H1 (cell line): ENCODE measurements around the gene FIZ1. TPM values are rescaled to one million over a fixed set of nuclear protein-coding genes. Genes with fewer than 3 reads are reported as not detected.

Experiments used
- ASH2L ChIP-seq: fragments of 200-600, 300-600 bp; sonication (generic); IDR thresholded peaks from one replicate; pipeline ENCODE4 v1.7.1; 2017; ENCODE audit warnings: low read length
- CBX5 ChIP-seq: fragments of 300-800, 300-1000 bp; sonication (generic); IDR thresholded peaks from 2 replicates; pipeline ENCODE4 v1.7.1; 2016; ENCODE audit warnings: antibody characterized with exemption, low read length, low read depth
- CHD2 ChIP-seq: IDR thresholded peaks from 2 replicates; pipeline ENCODE4 v1.6.1; 2012; ENCODE audit warnings: low read length, improper control_type of control experiment
- CREB1 ChIP-seq: IDR thresholded peaks from 2 replicates; pipeline ENCODE4 v1.6.1; 2012; ENCODE audit warnings: inconsistent platforms
- EP300 ChIP-seq, 2 experiments: IDR thresholded peaks; 1 replicate in 1 of 2; 2 replicates in 1 of 2; pipeline ENCODE4 v1.6.1; 2011 to 2012; ENCODE audit warnings: low read depth in 2 of 2, low read length in 2 of 2, mild to moderate bottlenecking in 2 of 2, borderline replicate concordance in 1 of 2, inconsistent platforms in 1 of 2, moderate library complexity in 1 of 2
- EZH2 ChIP-seq: fragments of 200-600 bp; sonication (generic); IDR thresholded peaks from 2 replicates; pipeline ENCODE4 v1.7.1; 2012; ENCODE audit warnings: low read depth, mild to moderate bottlenecking, moderate library complexity, low read length, inconsistent platforms; ENCODE audit not compliant: severe bottlenecking
- FOSL1 ChIP-seq: IDR thresholded peaks from 2 replicates; pipeline ENCODE4 v1.6.1; 2011; ENCODE audit warnings: mild to moderate bottlenecking, low read depth, low read length, moderate library complexity; ENCODE audit not compliant: insufficient read depth
- GABPA ChIP-seq: IDR thresholded peaks from 2 replicates; pipeline ENCODE4 v1.6.1; 2011; ENCODE audit warnings: mild to moderate bottlenecking, low read length, moderate library complexity, borderline replicate concordance; ENCODE audit not compliant: insufficient read depth
- GTF2F1 ChIP-seq: IDR thresholded peaks from 2 replicates; pipeline ENCODE4 v1.6.1; 2012; ENCODE audit warnings: low read depth, low read length, improper control_type of control experiment, borderline replicate concordance
- HDAC6 ChIP-seq: IDR thresholded peaks from one replicate; pipeline ENCODE4 v1.7.1; 2012; ENCODE audit warnings: low read depth, mild to moderate bottlenecking, inconsistent platforms, low read length, moderate library complexity
- KDM5A ChIP-seq: fragments of 200-600 bp; IDR thresholded peaks from 2 replicates; pipeline ENCODE4 v1.7.1; 2012; ENCODE audit warnings: mild to moderate bottlenecking, low read length, inconsistent platforms, mixed read lengths
- MAFK ChIP-seq: IDR thresholded peaks from 2 replicates; pipeline ENCODE4 v1.6.1; 2012; ENCODE audit warnings: low read depth, mild to moderate bottlenecking, improper control_type of control experiment, low read length
- NANOG ChIP-seq: IDR thresholded peaks from 2 replicates; pipeline ENCODE4 v1.6.1; 2011; ENCODE audit warnings: low read length, low read depth, mild to moderate bottlenecking, inconsistent platforms; ENCODE audit not compliant: insufficient read depth, poor library complexity, severe bottlenecking
- RBBP5 ChIP-seq: IDR thresholded peaks from 2 replicates; pipeline ENCODE4 v1.7.1; 2012; ENCODE audit warnings: low read depth, mild to moderate bottlenecking, inconsistent platforms, low read length, moderate library complexity, borderline replicate concordance
- RNF2 ChIP-seq: fragments of 200-900, 300-1000 bp; sonication (generic); IDR thresholded peaks from 2 replicates; pipeline ENCODE4 v1.7.1; 2016; ENCODE audit warnings: borderline replicate concordance, low read depth, mild to moderate bottlenecking, antibody characterized with exemption, low read length; ENCODE audit not compliant: poor library complexity, severe bottlenecking; ENCODE audit errors: missing control alignments
- SIN3A ChIP-seq, 2 experiments: IDR thresholded peaks in 1 of 2; conservative IDR thresholded peaks in 1 of 2; 2 replicates each; pipeline ENCODE4 v1.6.1; 2011 to 2012; ENCODE audit warnings: low read length in 2 of 2, improper control_type of control experiment in 1 of 2, low read depth in 1 of 2, mild to moderate bottlenecking in 1 of 2
- SIX5 ChIP-seq: IDR thresholded peaks from 2 replicates; pipeline ENCODE4 v1.6.1; 2011; ENCODE audit warnings: mild to moderate bottlenecking, low read depth, low read length
- SRF ChIP-seq: IDR thresholded peaks from 2 replicates; pipeline ENCODE4 v1.6.1; 2011; ENCODE audit warnings: mild to moderate bottlenecking, low read depth, low read length, moderate library complexity
- TAF1 ChIP-seq: IDR thresholded peaks from 2 replicates; pipeline ENCODE4 v1.6.1; 2011; ENCODE audit warnings: mild to moderate bottlenecking, low read depth, low read length
- TAF7 ChIP-seq: optimal IDR thresholded peaks from 2 replicates; pipeline ENCODE3; 2011; ENCODE audit warnings: low read depth, mild to moderate bottlenecking, inconsistent platforms, low read length, moderate library complexity, borderline replicate concordance
- TEAD4 ChIP-seq: IDR thresholded peaks from 2 replicates; pipeline ENCODE4 v1.6.1; 2012; ENCODE audit warnings: low read depth, low read length, inconsistent platforms, mixed read lengths
- YY1 ChIP-seq: IDR thresholded peaks from 2 replicates; pipeline ENCODE4 v1.6.1; 2011; ENCODE audit warnings: low read depth, mild to moderate bottlenecking, low read length
- polyA plus RNA-seq, 7 experiments: library from polyadenylated mRNA; depleted of rRNA in 3 of 7; stranded (reverse) in 5 of 7; unstranded in 2 of 7; fragments of >200 nt in 5 of 7; fragments of 200-250 nt in 2 of 7; gene quantifications; 1 replicate in 5 of 7; 2 replicates in 1 of 7; 4 replicates in 1 of 7; pipeline versions ENCODE4 v1.2.1 to v1.2.3, GENCODE V29; 2011 to 2013; ENCODE audit warnings: missing spikeins in 2 of 7, mixed read lengths in 2 of 7
- total RNA-seq: library from RNA; stranded (reverse); fragmentation: NEBNext Ultra II Directional; extraction: Animal tissue kit (Norgen Biotek cat#: 25700); gene quantifications from 2 replicates; pipeline ENCODE4 v1.2.1, GENCODE V29; 2021
- TF ChIP-seq, protein P1 (sequence below): IDR thresholded peaks from 2 replicates; pipeline ENCODE4 v1.6.1; 2012; ENCODE audit warnings: low read length, inconsistent platforms

Gene FIZ1
- total and polyA plus RNA-seq, 2 of the 8 experiments (the other 6 are each of a cell fraction or from before 2014, with no cell fraction given): 9.1 to 18.5 TPM

DNA sequence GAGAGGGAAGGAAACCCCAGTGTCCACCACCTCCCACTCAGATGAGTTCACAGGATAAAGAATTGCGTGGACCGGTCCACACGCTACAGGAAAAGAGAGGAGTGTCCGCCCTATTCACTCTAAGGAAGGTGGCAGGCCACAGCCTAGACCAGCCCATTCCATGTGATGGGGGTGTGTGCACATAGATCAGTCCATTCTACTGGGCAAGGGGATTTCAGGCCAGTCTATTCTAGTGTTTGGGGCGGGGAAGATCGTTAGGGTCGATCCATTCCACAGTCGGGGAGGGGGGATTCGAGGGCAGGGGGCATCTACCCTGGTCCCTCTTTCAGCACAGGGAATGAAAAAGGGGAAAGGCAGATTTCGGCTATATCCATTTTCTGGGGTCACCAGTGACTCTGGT lies 7.8 kb downstream of the FIZ1 start (continued):
- TF ChIP-seq, protein P1, sequence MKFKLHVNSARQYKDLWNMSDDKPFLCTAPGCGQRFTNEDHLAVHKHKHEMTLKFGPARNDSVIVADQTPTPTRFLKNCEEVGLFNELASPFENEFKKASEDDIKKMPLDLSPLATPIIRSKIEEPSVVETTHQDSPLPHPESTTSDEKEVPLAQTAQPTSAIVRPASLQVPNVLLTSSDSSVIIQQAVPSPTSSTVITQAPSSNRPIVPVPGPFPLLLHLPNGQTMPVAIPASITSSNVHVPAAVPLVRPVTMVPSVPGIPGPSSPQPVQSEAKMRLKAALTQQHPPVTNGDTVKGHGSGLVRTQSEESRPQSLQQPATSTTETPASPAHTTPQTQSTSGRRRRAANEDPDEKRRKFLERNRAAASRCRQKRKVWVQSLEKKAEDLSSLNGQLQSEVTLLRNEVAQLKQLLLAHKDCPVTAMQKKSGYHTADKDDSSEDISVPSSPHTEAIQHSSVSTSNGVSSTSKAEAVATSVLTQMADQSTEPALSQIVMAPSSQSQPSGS: no peak
- TF ChIP-seq CHD2 (no peak), HDAC6 (no peak), RBBP5 (no peak), SIN3A (conservative IDR thresholded peaks at IDR 0.05 in 1 of 2, IDR thresholded peaks at IDR 0.05 in 1 of 2; ENCODE audit: low read depth in 1 of 2, low read length in 2 of 2) (no peak), SRF (no peak), FOSL1 (no peak), TAF1 (no peak), KDM5A (no peak), CBX5 (no peak), TEAD4 (no peak), RNF2 (no peak), MAFK (no peak), ASH2L (no peak), SIX5 (peak; percentile 74), GABPA (no peak), GTF2F1 (no peak), EP300 (IDR thresholded peaks at IDR 0.05; ENCODE audit: borderline replicate concordance in 1 of 2, low read depth in 2 of 2, low read length in 2 of 2) (peak in 1 of 2 experiments; percentile 99; a peak in 2 of 3 replicates), TAF7 (no peak), CREB1 (no peak), EZH2 (no peak), YY1 (no peak), NANOG (no peak)
